Measurements from ENCODE around the gene ABCA2. TPM values are rescaled to one million over a fixed set of nuclear protein-coding genes. Genes with fewer than 3 reads are reported as not detected.

ABCA2 gene
- total and polyA plus RNA-seq, 2 experiments from 2014 or later, result 7.0 to 16.0 TPM

DNA sequence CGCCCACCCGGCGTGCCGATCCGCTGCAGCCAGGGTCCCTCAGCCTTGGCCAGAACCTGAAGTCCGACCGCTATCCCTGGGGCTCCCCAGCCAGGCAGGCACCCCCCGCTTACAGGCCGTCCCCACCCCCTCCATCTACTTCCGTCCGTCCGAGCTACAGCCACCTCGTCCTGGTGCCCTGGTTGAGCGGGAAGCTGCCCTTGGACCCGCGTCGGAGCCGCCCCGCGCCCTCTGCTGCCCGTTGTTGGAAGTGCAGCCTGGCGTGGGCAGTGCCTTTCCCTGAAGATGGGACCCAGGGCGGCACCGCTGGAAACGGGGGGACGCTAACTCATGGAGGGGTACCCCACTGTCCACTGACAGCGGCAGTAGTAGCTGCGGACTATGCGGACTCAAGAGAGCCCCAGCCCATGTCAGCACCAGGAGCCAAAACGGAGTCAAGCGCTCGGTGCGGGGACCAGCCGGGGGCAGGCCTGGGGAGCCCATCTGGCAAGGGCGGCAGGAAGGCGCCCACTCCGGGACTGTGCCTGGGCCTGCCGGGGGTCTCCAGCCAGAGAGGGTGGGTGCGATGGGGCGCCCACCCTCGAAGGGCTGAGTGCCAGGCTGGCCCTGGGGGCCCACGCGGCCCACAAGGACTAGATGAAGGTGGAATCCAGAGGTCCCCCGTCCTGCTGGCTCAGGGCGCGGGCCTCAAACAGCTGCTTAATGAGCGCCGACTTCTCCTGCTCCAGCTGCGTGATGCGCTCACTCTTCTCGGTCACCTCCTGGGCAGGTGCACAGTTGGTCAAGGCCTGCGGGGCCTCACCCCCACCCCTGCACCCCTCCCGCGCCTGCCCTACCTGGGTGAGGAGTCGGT lies 36.2 kb upstream of the ABCA2 start:
- Mint-ChIP-seq H3K9me3 (no peaks in the 10 kb centered on the region), H3K27ac (no peak overlapping the region), H3K36me3 (ENCODE audit: low read depth) (no peaks in the 10 kb centered on the region; the same call in 2 of the 3 replicates), H3K27me3 (ENCODE audit: insufficient read depth, low read depth, poor library complexity) (peaks cover 3% of the 10 kb centered on the region), H3K4me1 (peaks cover 10% of the 10 kb centered on the region), H3K4me3 (no peak overlapping the region)
- Histone ChIP-seq H3K4me3 (no peak overlapping the region), H3K9me2 (ENCODE audit: insufficient read depth) (no peaks in the 10 kb centered on the region), H3K36me3 (ENCODE audit: insufficient read depth) (no peaks in the 10 kb centered on the region; the same call in 1 of the 2 replicates), H3F3A (replicated peaks; ENCODE audit: low read depth) (peaks cover 7% of the 10 kb centered on the region; the same call in 1 of the 2 replicates), H4K20me1 (replicated peaks; ENCODE audit: insufficient read depth) (peaks cover 11% of the 10 kb centered on the region; the same call in 1 of the 2 replicates), H3K27me3 (ENCODE audit: insufficient read depth) (peaks cover 7% of the 10 kb centered on the region; the same call in 1 of the 2 replicates), H3K4me2 (no peak overlapping the region), H3K27ac (ENCODE audit: low read depth) (no peak overlapping the region), H3K4me1 (ENCODE audit: insufficient read depth) (peaks cover 12% of the 10 kb centered on the region; the same call in 1 of the 2 replicates), H2AFZ (no peak overlapping the region), H3K79me2 (replicated peaks; ENCODE audit: insufficient read depth) (peaks cover 10% of the 10 kb centered on the region; the same call in 1 of the 2 replicates)
- peak; percentile 72 for ATAC-seq
- DNase-seq (ENCODE audit: low spot score), result peak; percentile 82
- peak; percentile 79 to 92 for TF ChIP-seq CTCF (conservative IDR thresholded peaks at IDR 0.05; ENCODE audit: low read depth in 2 of 2)
- TF ChIP-seq JUNB (IDR thresholded peaks at IDR 0.05; ENCODE audit: unreplicated experiment), result no peak
- no peak for TF ChIP-seq ZNF462 (CRISPR knock-in tag; IDR thresholded peaks at IDR 0.05)
- peak; percentile 41; the same call in 1 of the 2 replicates for TF ChIP-seq CREB1 (CRISPR knock-in tag; IDR thresholded peaks at IDR 0.05; ENCODE audit: low read depth)
- TF ChIP-seq ZNF331 (CRISPR knock-in tag; IDR thresholded peaks at IDR 0.05; ENCODE audit: low read depth), result no peak
